Fibroblast of peridontal ligament (primary cell): ENCODE measurements around the gene RSPH3.

ENCODE experiments used
- DNase-seq: peaks from one replicate; pipeline ENCODE4 v3.0.0-alpha.2; 2010; ENCODE audit errors: extremely low read depth

The RSPH3 gene

GRCh38 chr6:158934157-158934556 lies 65.8 kb downstream of the RSPH3 start:
- DNase-seq: no peak

- no peak for DNase-seq
Measured at GRCh38 chr6:158933079-158933595, 66.9 kb downstream of the RSPH3 start.

- DNase-seq: no peak
Measured at GRCh38 chr6:158928068-158928467, 71.9 kb downstream of the RSPH3 start.

GRCh38 chr6:158926414-158926813 lies 73.6 kb downstream of the RSPH3 start:
- no peak for DNase-seq

GRCh38 chr6:158924499-158925455 lies 75.2 kb downstream of the RSPH3 start:
- DNase-seq: no peak

- DNase-seq: peak; percentile 26
Measured at GRCh38 chr6:158923805-158924498, 76.0 kb downstream of the RSPH3 start.
